WTC11 (cell line): ENCODE data around the gene LAMA5.

Experiments
- ATF2 ChIP-seq: sonication (generic); formaldehyde crosslinking; IDR thresholded peaks from 2 replicates; pipeline ENCODE4 v1.8.1; 2022; ENCODE audit warnings: low read depth, missing genetic modification reagents, borderline replicate concordance
- CREB1 ChIP-seq: sonication (generic); formaldehyde crosslinking; IDR thresholded peaks from 2 replicates; pipeline ENCODE4 v1.8.0; 2023; ENCODE audit warnings: mild to moderate bottlenecking, missing genetic modification reagents
- CTCF ChIP-seq: fragments of 200-600 bp; IDR thresholded peaks from 2 replicates; pipeline ENCODE4 v1.8.0; 2022; ENCODE audit warnings: antibody characterized with exemption
- GABPB1 ChIP-seq: sonication (generic); formaldehyde crosslinking; IDR thresholded peaks from 2 replicates; pipeline ENCODE4 v1.8.1; 2023; ENCODE audit warnings: mild to moderate bottlenecking, missing genetic modification reagents
- HMGXB4 ChIP-seq: sonication (generic); formaldehyde crosslinking; IDR thresholded peaks from 2 replicates; pipeline ENCODE4 v1.8.1; 2023; ENCODE audit warnings: mild to moderate bottlenecking, moderate library complexity, missing genetic modification reagents
- MAX ChIP-seq: sonication (generic); formaldehyde crosslinking; IDR thresholded peaks from 2 replicates; pipeline ENCODE4 v1.8.0; 2022; ENCODE audit warnings: mild to moderate bottlenecking, missing genetic modification reagents
- SP1 ChIP-seq: sonication (generic); formaldehyde crosslinking; conservative IDR thresholded peaks from 2 replicates; pipeline ENCODE4 v1.8.1; 2022; ENCODE audit warnings: missing genetic modification reagents
- STAT6 ChIP-seq: sonication (generic); formaldehyde crosslinking; conservative IDR thresholded peaks from 2 replicates; pipeline ENCODE4 v1.8.1; 2023; ENCODE audit warnings: mild to moderate bottlenecking, low read depth, missing genetic modification reagents, moderate library complexity
- TCF7 ChIP-seq: sonication (generic); formaldehyde crosslinking; IDR thresholded peaks from 2 replicates; pipeline ENCODE4 v1.8.0; 2022; ENCODE audit warnings: mild to moderate bottlenecking, low read depth, missing genetic modification reagents, moderate library complexity
- TEAD1 ChIP-seq: sonication (generic); formaldehyde crosslinking; IDR thresholded peaks from 2 replicates; pipeline ENCODE4 v1.8.0; 2022; ENCODE audit warnings: mild to moderate bottlenecking, missing genetic modification reagents

- TF ChIP-seq CREB1 (CRISPR knock-in tag) (no peak), TEAD1 (no peak), STAT6 (CRISPR knock-in tag) (no peak), TCF7 (CRISPR knock-in tag) (no peak), CTCF (no peak), MAX (no peak), GABPB1 (CRISPR knock-in tag) (no peak), SP1 (CRISPR knock-in tag) (no peak), HMGXB4 (no peak), ATF2 (no peak)
These were observed 51.3 kb downstream of the LAMA5 start for GRCh38 chr20:62315773-62316172.
